Fibroblast of villous mesenchyme (primary cell): ENCODE results near the gene ADGRB3. TPM values are rescaled to one million over a fixed set of nuclear protein-coding genes. Genes with fewer than 3 reads are reported as not detected.

ENCODE experiments used
- DNase-seq: peaks from one replicate; pipeline ENCODE4 v3.0.0-alpha.2; 2010; ENCODE audit warnings: low read depth
- H3K4me3 ChIP-seq: 2 replicates; pipeline ENCODE4 v1.5.1; 2011; ENCODE audit warnings: low read depth, mild to moderate bottlenecking, low read length
- total RNA-seq: library from RNA; depleted of rRNA; stranded (reverse); fragments of >200 nt; gene quantifications from 2 replicates; pipeline ENCODE4 v1.2.3, GENCODE V29; 2012
- TF ChIP-seq, protein P1 (sequence below): IDR thresholded peaks from 2 replicates; pipeline ENCODE4 v1.5.1; 2012; ENCODE audit warnings: low read depth, mild to moderate bottlenecking, low read length; ENCODE audit not compliant: insufficient read depth

The ADGRB3 gene
- total RNA-seq, 1 donor: under 0.01 TPM

DNA sequence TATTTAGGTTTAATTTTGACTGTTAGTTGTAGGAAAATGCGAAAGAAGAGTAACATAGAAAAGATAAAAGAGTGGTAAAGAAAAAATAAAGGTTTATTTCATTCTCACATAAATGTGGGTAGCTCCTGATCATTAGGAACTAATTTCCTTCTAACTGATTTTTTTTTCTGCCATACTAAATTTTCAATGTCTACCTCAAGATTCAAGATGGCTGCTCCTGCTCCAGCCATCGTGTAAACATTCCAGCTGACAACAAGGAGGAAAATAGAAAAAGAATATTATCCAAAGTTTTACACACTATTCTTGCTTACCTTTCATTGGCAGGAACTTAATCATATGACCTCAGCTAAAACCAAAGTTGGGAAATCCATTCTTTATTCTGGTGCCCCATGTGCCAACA is 673.5 kb downstream of the ADGRB3 start:
- DNase-seq: no peak
- H3K4me3 ChIP-seq: no peak overlapping the region
- TF ChIP-seq, protein P1, sequence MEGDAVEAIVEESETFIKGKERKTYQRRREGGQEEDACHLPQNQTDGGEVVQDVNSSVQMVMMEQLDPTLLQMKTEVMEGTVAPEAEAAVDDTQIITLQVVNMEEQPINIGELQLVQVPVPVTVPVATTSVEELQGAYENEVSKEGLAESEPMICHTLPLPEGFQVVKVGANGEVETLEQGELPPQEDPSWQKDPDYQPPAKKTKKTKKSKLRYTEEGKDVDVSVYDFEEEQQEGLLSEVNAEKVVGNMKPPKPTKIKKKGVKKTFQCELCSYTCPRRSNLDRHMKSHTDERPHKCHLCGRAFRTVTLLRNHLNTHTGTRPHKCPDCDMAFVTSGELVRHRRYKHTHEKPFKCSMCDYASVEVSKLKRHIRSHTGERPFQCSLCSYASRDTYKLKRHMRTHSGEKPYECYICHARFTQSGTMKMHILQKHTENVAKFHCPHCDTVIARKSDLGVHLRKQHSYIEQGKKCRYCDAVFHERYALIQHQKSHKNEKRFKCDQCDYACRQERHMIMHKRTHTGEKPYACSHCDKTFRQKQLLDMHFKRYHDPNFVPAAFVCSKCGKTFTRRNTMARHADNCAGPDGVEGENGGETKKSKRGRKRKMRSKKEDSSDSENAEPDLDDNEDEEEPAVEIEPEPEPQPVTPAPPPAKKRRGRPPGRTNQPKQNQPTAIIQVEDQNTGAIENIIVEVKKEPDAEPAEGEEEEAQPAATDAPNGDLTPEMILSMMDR: no peak

- no peak overlapping the region for H3K4me3 ChIP-seq
- no peak for DNase-seq
- TF ChIP-seq, protein P1: no peak
These were observed 676.8 kb downstream of the ADGRB3 start for GRCh38 chr6:69311888-69312287.

- H3K4me3 ChIP-seq: no peak overlapping the region
- no peak for DNase-seq
- TF ChIP-seq, protein P1: no peak
These were observed 678.9 kb downstream of the ADGRB3 start for GRCh38 chr6:69314001-69314400.

- H3K4me3 ChIP-seq: no peak overlapping the region
- DNase-seq: no peak
- TF ChIP-seq, protein P1: no peak
These were observed 679.4 kb downstream of the ADGRB3 start for GRCh38 chr6:69314531-69314930.

- TF ChIP-seq, protein P1: no peak
- no peak for DNase-seq
- H3K4me3 ChIP-seq: no peak overlapping the region
These were observed 696.8 kb downstream of the ADGRB3 start for GRCh38 chr6:69331886-69332285.

DNA sequence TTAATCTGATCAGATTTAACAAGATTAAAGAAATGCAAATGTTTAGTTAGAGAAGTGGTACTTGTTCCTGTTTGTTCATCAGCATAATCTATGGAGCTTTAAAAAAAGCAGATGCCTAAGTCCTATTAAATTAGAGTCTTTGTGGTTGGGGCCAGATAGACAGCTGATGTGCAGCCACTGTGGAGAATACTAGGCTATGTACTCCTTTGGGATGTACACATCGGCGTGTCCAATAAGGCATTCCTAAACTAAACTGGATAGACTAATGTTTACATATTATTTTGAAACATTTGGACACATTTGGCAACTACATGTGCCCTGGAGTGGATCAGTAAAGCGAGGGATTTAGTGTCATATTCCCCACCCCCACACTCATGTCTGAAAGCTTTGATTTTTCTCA is 702.2 kb downstream of the ADGRB3 start:
- TF ChIP-seq, protein P1: no peak
- DNase-seq: no peak

GRCh38 chr6:69338431-69339162 is 703.5 kb downstream of the ADGRB3 start:
- TF ChIP-seq, protein P1: no peak
- no peak overlapping the region for H3K4me3 ChIP-seq
- DNase-seq: no peak

More for the DNA sequence above, 702.2 kb downstream of the ADGRB3 start:
- no peak overlapping the region for H3K4me3 ChIP-seq
